Measurements from ENCODE around the gene CCL7. TPM values are rescaled to one million over a fixed set of nuclear protein-coding genes. Genes with fewer than 3 reads are reported as not detected.
A peak's percentile ranks its signal among the peaks of the same experiment; 100 is the strongest.

The CCL7 gene
- total RNA-seq, 1 donor from 2014 or later, result not detected

- no peak overlapping the region for H3K4me3 ChIP-seq
- no peak for TF ChIP-seq CTCF (IDR thresholded peaks at IDR 0.05; ENCODE audit: borderline replicate concordance)
- intact Hi-C loops (cut with micrococcal nuclease), result loop anchor here (10.0 kb wide), 1 partner anchor 65 kb away; the partner anchor contains the start of gene CCL1
- no peaks in the 10 kb centered on the region for H3K27me3 ChIP-seq (ENCODE audit: low read depth)
- peaks cover 37% of the 10 kb centered on the region for H3K4me1 ChIP-seq
- H3K9me3 ChIP-seq (replicated peaks), result no peaks in the 10 kb centered on the region
- DNase-seq, result no peak
- peak overlapping the region; percentile 53 for H3K27ac ChIP-seq (replicated peaks)
- H3K36me3 ChIP-seq, result no peaks in the 10 kb centered on the region
These were observed 30.0 kb downstream of the CCL7 start for GRCh38 chr17:34299956-34300577.

GRCh38 chr17:34300652-34301370, 30.8 kb downstream of the CCL7 start:
- no peaks in the 10 kb centered on the region for H3K27me3 ChIP-seq (ENCODE audit: low read depth)
- DNase-seq, result no peak
- no peak for TF ChIP-seq CTCF (IDR thresholded peaks at IDR 0.05; ENCODE audit: borderline replicate concordance)
- H3K4me1 ChIP-seq, result peaks cover 37% of the 10 kb centered on the region
- H3K36me3 ChIP-seq, result no peaks in the 10 kb centered on the region
- intact Hi-C loops (cut with micrococcal nuclease), result loop anchor here (10.0 kb wide), 1 partner anchor 64 kb away; the partner anchor contains the start of gene CCL1
- no peak overlapping the region for H3K4me3 ChIP-seq
- H3K27ac ChIP-seq (replicated peaks), result peak overlapping the region; percentile 53
- H3K9me3 ChIP-seq (replicated peaks), result no peaks in the 10 kb centered on the region

- Histone ChIP-seq H3K27ac (replicated peaks) (peak overlapping the region; percentile 53), H3K27me3 (ENCODE audit: low read depth) (no peaks in the 10 kb centered on the region), H3K36me3 (no peaks in the 10 kb centered on the region), H3K4me1 (peaks cover 48% of the 10 kb centered on the region), H3K9me3 (replicated peaks) (no peaks in the 10 kb centered on the region), H3K4me3 (no peak overlapping the region)
- no peak for DNase-seq
- no peak for TF ChIP-seq CTCF (IDR thresholded peaks at IDR 0.05; ENCODE audit: borderline replicate concordance)
- intact Hi-C loops (cut with micrococcal nuclease), result loop anchor here (10.0 kb wide), 1 partner anchor 63 kb away; the partner anchor contains the start of gene CCL1
These were observed 32.0 kb downstream of the CCL7 start for GRCh38 chr17:34301986-34302385.

GRCh38 chr17:34302636-34303035, 32.6 kb downstream of the CCL7 start:
- Histone ChIP-seq H3K4me1 (peaks cover 55% of the 10 kb centered on the region), H3K4me3 (no peak overlapping the region), H3K36me3 (no peaks in the 10 kb centered on the region), H3K9me3 (replicated peaks) (no peaks in the 10 kb centered on the region), H3K27ac (replicated peaks) (no peak overlapping the region), H3K27me3 (ENCODE audit: low read depth) (no peaks in the 10 kb centered on the region)
- no peak for DNase-seq
- intact Hi-C loops (cut with micrococcal nuclease), result loop anchor here (10.0 kb wide), 1 partner anchor 62 kb away; the partner anchor contains the start of gene CCL1
- no peak for TF ChIP-seq CTCF (IDR thresholded peaks at IDR 0.05; ENCODE audit: borderline replicate concordance)

GRCh38 chr17:34303606-34304005, 33.6 kb downstream of the CCL7 start:
- DNase-seq, result no peak
- no peaks in the 10 kb centered on the region for H3K36me3 ChIP-seq
- no peak for TF ChIP-seq CTCF (IDR thresholded peaks at IDR 0.05; ENCODE audit: borderline replicate concordance)
- H3K4me1 ChIP-seq, result peaks cover 64% of the 10 kb centered on the region
- H3K4me3 ChIP-seq, result no peak overlapping the region
- H3K27ac ChIP-seq (replicated peaks), result no peak overlapping the region
- intact Hi-C loops (cut with micrococcal nuclease), result loop anchor here (10.0 kb wide), 1 partner anchor 61 kb away; the partner anchor contains the start of gene CCL1
- H3K9me3 ChIP-seq (replicated peaks), result no peaks in the 10 kb centered on the region
- no peaks in the 10 kb centered on the region for H3K27me3 ChIP-seq (ENCODE audit: low read depth)
